Upper lobe of left lung (tissue), 4 donors: ENCODE results near the gene SMG7.

Source experiments
- EP300 ChIP-seq, 4 donors: sonication (generic); formaldehyde crosslinking; IDR thresholded peaks; one replicate each; pipeline ENCODE4 v1.5.1; 2017; ENCODE audit warnings: antibody characterized with exemption in 4 of 4, control low read depth in 2 of 4
- POLR2A ChIP-seq, 4 donors: fragments of 450-650 bp; IDR thresholded peaks; one replicate each; pipeline ENCODE4 v1.5.1; 2016 to 2017; ENCODE audit warnings: antibody characterized with exemption in 4 of 4, mild to moderate bottlenecking in 2 of 4
- POLR2AphosphoS5 ChIP-seq, 2 donors: sonication (generic); formaldehyde crosslinking; IDR thresholded peaks; one replicate each; pipeline ENCODE4 v1.5.1; 2017; ENCODE audit warnings: antibody characterized with exemption in 2 of 2

DNA sequence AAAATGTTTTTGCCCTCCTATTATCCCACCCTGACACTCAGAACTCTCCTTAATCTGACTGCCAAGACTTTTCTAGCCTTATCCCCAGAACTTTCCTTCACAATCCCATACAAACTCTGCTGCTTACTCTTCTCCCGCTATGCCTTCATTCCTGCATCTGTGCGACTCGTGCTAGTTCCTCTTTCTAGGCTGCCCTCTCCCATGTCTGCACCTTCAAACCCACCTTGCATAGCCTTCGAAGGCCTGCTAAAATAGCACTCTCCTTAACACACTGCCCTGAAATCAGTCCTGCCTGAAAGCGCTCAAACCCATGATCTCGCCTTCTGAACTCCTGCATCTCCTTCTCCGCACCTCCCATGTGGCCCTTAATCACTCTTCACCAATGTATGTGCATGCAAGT lies 120.4 kb downstream of the SMG7 start:
- TF ChIP-seq EP300 (IDR thresholded peaks at IDR 0.05), result no peak
- TF ChIP-seq POLR2AphosphoS5 (IDR thresholded peaks at IDR 0.05), result no peak
- no peak for TF ChIP-seq POLR2A (IDR thresholded peaks at IDR 0.05)
